Fibroblast of skin of right quadriceps (primary cell): ENCODE data around the gene TRIO.
"Not testable (repeated sequence)": the region's sequence is repeated elsewhere in the genome, so short reads cannot be mapped to it uniquely, and the experiment has no call there.

Source experiments
- DNase-seq: peaks from one replicate; pipeline ENCODE4 v3.0.0-alpha.2; 2013

Gene TRIO

DNA sequence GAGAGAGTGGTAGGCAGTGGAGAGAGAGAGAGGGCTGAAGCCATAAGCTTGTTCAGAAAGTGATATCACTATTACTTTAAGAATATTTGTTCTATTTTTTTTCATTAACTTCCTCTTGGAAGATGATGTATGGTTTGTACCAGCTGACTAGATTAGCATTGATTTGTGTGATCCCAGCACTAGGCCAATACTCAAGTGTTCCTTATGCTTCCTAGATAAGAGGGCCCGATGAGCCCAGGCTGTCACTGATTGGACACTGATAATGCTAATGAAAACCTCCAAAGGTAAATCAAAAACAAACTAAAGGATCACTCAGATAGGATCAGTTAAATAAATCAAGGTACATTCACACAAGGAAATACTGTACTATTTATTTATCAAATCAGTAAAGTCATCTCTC, 385.8 kb downstream of the TRIO start:
- no peak for DNase-seq

- no peak for DNase-seq
Observed at GRCh38 chr5:14531668-14532067, 388.5 kb downstream of the TRIO start.

- no peak for DNase-seq
Observed at GRCh38 chr5:14532180-14532579, 389.0 kb downstream of the TRIO start.

- DNase-seq = no peak
Observed at GRCh38 chr5:14534773-14535172, 391.6 kb downstream of the TRIO start.

GRCh38 chr5:14545308-14545707, 402.2 kb downstream of the TRIO start:
- no peak for DNase-seq

GRCh38 chr5:14545862-14546261, 402.7 kb downstream of the TRIO start:
- DNase-seq = no peak

DNA sequence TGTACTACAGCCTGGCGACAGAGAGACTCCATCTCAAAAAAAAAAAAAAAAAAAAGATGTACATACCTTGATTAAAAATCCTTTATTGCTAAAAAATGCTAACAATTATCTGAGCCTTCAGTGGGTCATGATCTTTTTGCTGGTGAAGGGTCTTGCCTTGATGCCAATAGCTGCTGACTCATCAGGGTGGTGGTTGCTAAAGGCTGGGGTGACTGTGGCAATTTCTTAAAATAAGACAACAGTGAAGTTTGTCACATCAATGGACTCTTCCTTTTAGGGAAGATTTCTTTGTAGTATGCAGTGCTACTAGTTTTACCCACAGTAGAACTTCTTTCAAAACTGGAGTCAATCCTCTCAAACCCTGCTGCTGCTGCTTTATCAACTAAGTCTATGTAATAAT, 404.5 kb downstream of the TRIO start:
- DNase-seq = no peak

GRCh38 chr5:14551211-14551610, 408.1 kb downstream of the TRIO start:
- DNase-seq = no peak

DNA sequence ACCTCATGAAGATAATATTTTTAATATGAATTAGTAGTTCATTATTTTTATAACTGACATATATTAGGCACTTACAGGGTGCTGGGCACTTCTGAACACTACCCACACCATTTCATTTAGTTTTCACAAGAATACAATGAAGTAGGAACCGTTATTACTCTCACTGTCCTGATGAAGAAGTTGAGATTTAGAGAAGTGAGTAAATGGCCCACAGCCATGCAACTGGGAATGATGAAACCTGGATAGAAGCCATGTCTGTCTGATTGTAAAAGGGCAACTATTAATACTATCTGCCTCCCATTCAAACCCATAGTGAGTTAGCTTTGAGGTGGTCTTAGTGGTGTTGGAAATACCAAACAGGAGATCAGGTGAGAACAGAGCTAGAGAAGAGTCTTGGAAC, 408.9 kb downstream of the TRIO start:
- no peak for DNase-seq

GRCh38 chr5:14554288-14554687, 411.1 kb downstream of the TRIO start:
- DNase-seq = not testable (repeated sequence)

DNA sequence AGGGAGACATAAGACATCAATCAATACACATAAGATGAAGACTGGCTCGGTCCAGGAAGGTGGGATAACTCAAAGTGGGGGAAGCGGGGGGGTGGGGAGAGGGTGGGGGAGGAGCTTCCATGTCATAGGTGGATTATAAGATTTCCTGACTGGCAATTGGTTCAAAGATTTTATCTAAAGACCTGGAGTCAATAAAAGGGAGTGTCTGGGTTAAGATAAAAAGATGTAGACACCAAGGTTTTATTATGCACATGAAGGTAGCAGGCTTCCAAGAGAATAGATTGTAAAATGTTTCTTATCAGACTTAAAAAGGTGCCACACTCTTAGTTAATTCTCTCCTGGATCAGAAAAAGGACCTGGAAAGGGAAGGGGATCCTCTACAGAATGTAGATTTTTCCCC, 412.9 kb downstream of the TRIO start:
- no peak for DNase-seq

DNA sequence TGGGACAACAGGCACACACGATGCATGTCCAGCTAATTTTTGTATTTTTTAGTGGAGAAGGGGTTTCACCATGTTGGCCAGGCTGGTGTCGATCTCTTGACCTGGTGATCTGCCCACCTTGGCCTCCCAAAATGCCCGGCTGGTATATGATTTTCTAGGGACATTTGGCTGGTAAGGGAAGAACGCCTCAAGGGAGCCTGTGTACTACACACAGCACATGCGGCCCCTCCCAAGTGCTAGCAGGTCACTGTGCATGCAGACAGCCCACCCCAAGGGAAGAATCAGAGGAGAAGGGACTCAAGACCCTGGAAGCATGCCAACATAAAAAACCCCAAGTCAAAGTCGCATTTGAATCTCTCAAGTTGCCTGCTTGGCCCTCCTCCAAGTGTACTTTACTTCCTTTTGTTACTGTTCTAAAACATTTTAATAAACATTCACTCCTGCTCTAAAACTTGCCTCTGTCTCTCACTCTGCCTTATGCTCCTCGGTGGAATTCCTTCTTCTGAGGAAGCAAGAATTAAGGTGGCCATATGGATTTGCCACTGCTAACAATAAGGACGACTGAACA, 414.1 kb downstream of the TRIO start:
- DNase-seq = no peak

- DNase-seq = no peak
Observed at GRCh38 chr5:14557791-14558415, 414.8 kb downstream of the TRIO start.
